ENCODE data around the gene ASPG.

Gene ASPG

DNA sequence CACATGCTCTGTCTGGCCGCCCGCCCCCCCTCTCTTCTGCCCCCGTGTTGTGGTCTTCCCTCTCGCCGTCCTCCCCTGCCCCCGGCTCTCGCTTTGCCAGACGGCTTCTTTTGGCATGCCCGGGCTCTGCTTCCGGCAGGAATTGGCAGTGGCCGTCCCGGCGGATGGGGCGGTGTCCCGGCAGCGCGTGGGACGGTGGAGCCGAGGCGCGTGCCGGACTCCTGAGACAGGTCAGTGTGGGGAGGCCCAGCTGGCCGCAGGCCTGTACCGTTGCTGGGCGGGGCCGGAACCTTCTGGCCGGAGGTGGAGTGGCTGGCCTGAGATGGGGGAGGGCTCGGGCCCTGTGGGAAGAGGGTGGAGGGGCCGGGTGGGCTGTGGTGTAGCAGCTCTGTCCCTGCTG, 70.0 kb downstream of the ASPG start:
- TF ChIP-seq, protein P1, sequence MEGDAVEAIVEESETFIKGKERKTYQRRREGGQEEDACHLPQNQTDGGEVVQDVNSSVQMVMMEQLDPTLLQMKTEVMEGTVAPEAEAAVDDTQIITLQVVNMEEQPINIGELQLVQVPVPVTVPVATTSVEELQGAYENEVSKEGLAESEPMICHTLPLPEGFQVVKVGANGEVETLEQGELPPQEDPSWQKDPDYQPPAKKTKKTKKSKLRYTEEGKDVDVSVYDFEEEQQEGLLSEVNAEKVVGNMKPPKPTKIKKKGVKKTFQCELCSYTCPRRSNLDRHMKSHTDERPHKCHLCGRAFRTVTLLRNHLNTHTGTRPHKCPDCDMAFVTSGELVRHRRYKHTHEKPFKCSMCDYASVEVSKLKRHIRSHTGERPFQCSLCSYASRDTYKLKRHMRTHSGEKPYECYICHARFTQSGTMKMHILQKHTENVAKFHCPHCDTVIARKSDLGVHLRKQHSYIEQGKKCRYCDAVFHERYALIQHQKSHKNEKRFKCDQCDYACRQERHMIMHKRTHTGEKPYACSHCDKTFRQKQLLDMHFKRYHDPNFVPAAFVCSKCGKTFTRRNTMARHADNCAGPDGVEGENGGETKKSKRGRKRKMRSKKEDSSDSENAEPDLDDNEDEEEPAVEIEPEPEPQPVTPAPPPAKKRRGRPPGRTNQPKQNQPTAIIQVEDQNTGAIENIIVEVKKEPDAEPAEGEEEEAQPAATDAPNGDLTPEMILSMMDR (IDR thresholded peaks at IDR 0.05; ENCODE audit: insufficient read depth, low read depth, low read length, missing control alignments) = no peak
- DNase-seq (ENCODE audit: low read depth) = no peak
- no peak overlapping the region for H3K4me3 ChIP-seq (ENCODE audit: low read length)

GRCh38 chr14:104156142-104156541, 70.6 kb downstream of the ASPG start:
- TF ChIP-seq, protein P1 (IDR thresholded peaks at IDR 0.05; ENCODE audit: insufficient read depth, low read depth, low read length, missing control alignments) = no peak
- DNase-seq (ENCODE audit: low read depth) = no peak
- H3K4me3 ChIP-seq (ENCODE audit: low read length) = no peak overlapping the region

- TF ChIP-seq, protein P1 (IDR thresholded peaks at IDR 0.05; ENCODE audit: insufficient read depth, low read depth, low read length, missing control alignments) = no peak
- no peak overlapping the region for H3K4me3 ChIP-seq (ENCODE audit: low read length)
- no peak for DNase-seq (ENCODE audit: low read depth)
These were observed 71.8 kb downstream of the ASPG start for GRCh38 chr14:104157016-104157928.

- H3K4me3 ChIP-seq (ENCODE audit: low read length) = no peak overlapping the region
- DNase-seq (ENCODE audit: low read depth) = no peak
- TF ChIP-seq, protein P1 (IDR thresholded peaks at IDR 0.05; ENCODE audit: insufficient read depth, low read depth, low read length, missing control alignments) = no peak
These were observed 73.6 kb downstream of the ASPG start for GRCh38 chr14:104158827-104159798.

DNA sequence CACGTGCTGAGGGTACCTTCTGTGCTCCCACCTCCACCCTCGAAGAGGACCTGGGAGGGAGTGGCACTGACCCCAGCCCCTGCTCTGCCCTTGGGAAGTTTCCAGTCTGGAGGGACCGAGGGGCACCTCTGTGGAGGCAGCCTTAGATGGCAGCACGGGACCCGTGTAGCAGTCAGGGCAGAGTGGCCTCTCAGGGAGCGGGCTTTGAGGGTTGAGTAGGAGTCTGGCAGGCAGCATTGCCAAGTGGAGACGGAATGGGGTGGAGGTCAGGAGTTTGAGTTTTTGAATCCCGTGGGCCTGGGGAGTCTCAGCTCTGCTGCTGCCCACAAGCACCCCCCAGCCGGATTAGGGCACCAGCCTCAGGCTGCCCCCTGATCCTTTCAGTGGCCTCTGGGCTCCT, 74.5 kb downstream of the ASPG start:
- TF ChIP-seq, protein P1 (IDR thresholded peaks at IDR 0.05; ENCODE audit: insufficient read depth, low read depth, low read length, missing control alignments) = no peak
- no peak for DNase-seq (ENCODE audit: low read depth)

GRCh38 chr14:104161602-104162367, 76.3 kb downstream of the ASPG start:
- DNase-seq (ENCODE audit: low read depth) = no peak
- H3K4me3 ChIP-seq (ENCODE audit: low read length) = no peak overlapping the region
- TF ChIP-seq, protein P1 (IDR thresholded peaks at IDR 0.05; ENCODE audit: insufficient read depth, low read depth, low read length, missing control alignments) = no peak

More for the DNA sequence above, 74.5 kb downstream of the ASPG start:
- H3K4me3 ChIP-seq (ENCODE audit: low read length) = no peak overlapping the region

All from epithelial cell of esophagus (primary cell).